ENCODE data around the gene ANXA8.
"Not testable (repeated sequence)": the region's sequence is repeated elsewhere in the genome, so short reads cannot be mapped to it uniquely, and the experiment has no call there.

GRCh38 chr10:47468731-47469528, 15.0 kb downstream of the ANXA8 start:
- not testable (repeated sequence) for TF ChIP-seq POLR2A, CTCF (IDR thresholded peaks at IDR 0.05)
